Dermis lymphatic vessel endothelial cell (primary cell): ENCODE measurements around the gene CNTNAP4. TPM values are rescaled to one million over a fixed set of nuclear protein-coding genes. Genes with fewer than 3 reads are reported as not detected.

Experiments
- total RNA-seq: library from RNA; depleted of rRNA; stranded (reverse); fragments of >200 nt; gene quantifications from 2 replicates; pipeline ENCODE4 v1.2.1, GENCODE V29; 2014

Gene CNTNAP4
- not detected in 2 replicates for total RNA-seq

GRCh38 chr16:76276745-76277438 lies at the start of gene CNTNAP4:
Gene CNTNAP4, plus strand, starts transcription at chr16:76277401. Its CDS starts 262 bp downstream, at chr16:76277663.

